ENCODE data around the gene MS4A10. TPM values are rescaled to one million over a fixed set of nuclear protein-coding genes. Genes with fewer than 3 reads are reported as not detected.

Gene MS4A10
- total and polyA plus RNA-seq, 2 experiments from 2014 or later: not detected

DNA sequence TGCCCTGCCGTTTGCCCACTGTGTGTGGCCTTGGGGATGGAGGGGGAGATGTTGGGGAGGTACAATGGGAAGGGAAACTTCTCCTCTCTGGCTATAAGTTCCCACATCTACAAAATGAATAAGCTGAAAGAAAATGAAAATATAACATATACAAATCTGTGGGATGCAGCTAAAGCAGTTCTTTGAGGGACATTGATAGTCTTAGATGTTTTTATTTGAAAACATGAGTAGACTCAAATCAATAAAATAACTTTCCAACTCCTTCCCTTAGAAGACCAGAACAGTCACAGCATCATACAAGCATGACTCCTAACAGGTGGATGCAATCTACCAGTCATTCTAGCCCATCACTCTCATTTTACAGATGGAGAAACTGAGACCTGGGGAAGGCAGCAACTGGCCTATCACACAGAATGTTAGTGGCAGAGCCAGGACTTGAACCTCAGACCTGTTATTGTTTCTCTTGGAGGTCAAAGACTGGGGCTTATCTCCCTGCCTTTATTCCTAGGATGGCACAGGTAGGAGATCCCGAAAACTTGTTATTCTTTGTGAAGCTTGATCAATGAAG is 31.5 kb downstream of the MS4A10 start:
- ATAC-seq: no peak
- H3K4me1 Mint-ChIP-seq: no peaks in the 10 kb centered on the region

More for the DNA sequence above, 31.5 kb downstream of the MS4A10 start:
- Histone ChIP-seq H3K4me2 (no peak overlapping the region), H3K4me1 (ENCODE audit: insufficient read depth) (no peaks in the 10 kb centered on the region), H4K20me1 (replicated peaks; ENCODE audit: insufficient read depth) (no peaks in the 10 kb centered on the region), H3K4me3 (no peak overlapping the region), H3K27me3 (ENCODE audit: insufficient read depth) (no peaks in the 10 kb centered on the region), H3K9me2 (ENCODE audit: insufficient read depth) (no peaks in the 10 kb centered on the region), H3K79me2 (replicated peaks; ENCODE audit: insufficient read depth) (no peaks in the 10 kb centered on the region), H3F3A (replicated peaks; ENCODE audit: low read depth) (no peaks in the 10 kb centered on the region), H3K36me3 (ENCODE audit: insufficient read depth) (no peaks in the 10 kb centered on the region), H3K27ac (ENCODE audit: low read depth) (no peak overlapping the region), H2AFZ (no peak overlapping the region)
- DNase-seq (ENCODE audit: low spot score): no peak
- Mint-ChIP-seq H3K36me3 (ENCODE audit: low read depth) (peaks cover 12% of the 10 kb centered on the region; the same call in 2 of the 3 replicates), H3K4me3 (no peak overlapping the region), H3K27ac (no peak overlapping the region), H3K9me3 (peaks cover 34% of the 10 kb centered on the region), H3K27me3 (ENCODE audit: insufficient read depth, low read depth, poor library complexity) (peaks cover 8% of the 10 kb centered on the region)
- TF ChIP-seq JUNB (IDR thresholded peaks at IDR 0.05; ENCODE audit: unreplicated experiment): no peak
- TF ChIP-seq, protein P1, sequence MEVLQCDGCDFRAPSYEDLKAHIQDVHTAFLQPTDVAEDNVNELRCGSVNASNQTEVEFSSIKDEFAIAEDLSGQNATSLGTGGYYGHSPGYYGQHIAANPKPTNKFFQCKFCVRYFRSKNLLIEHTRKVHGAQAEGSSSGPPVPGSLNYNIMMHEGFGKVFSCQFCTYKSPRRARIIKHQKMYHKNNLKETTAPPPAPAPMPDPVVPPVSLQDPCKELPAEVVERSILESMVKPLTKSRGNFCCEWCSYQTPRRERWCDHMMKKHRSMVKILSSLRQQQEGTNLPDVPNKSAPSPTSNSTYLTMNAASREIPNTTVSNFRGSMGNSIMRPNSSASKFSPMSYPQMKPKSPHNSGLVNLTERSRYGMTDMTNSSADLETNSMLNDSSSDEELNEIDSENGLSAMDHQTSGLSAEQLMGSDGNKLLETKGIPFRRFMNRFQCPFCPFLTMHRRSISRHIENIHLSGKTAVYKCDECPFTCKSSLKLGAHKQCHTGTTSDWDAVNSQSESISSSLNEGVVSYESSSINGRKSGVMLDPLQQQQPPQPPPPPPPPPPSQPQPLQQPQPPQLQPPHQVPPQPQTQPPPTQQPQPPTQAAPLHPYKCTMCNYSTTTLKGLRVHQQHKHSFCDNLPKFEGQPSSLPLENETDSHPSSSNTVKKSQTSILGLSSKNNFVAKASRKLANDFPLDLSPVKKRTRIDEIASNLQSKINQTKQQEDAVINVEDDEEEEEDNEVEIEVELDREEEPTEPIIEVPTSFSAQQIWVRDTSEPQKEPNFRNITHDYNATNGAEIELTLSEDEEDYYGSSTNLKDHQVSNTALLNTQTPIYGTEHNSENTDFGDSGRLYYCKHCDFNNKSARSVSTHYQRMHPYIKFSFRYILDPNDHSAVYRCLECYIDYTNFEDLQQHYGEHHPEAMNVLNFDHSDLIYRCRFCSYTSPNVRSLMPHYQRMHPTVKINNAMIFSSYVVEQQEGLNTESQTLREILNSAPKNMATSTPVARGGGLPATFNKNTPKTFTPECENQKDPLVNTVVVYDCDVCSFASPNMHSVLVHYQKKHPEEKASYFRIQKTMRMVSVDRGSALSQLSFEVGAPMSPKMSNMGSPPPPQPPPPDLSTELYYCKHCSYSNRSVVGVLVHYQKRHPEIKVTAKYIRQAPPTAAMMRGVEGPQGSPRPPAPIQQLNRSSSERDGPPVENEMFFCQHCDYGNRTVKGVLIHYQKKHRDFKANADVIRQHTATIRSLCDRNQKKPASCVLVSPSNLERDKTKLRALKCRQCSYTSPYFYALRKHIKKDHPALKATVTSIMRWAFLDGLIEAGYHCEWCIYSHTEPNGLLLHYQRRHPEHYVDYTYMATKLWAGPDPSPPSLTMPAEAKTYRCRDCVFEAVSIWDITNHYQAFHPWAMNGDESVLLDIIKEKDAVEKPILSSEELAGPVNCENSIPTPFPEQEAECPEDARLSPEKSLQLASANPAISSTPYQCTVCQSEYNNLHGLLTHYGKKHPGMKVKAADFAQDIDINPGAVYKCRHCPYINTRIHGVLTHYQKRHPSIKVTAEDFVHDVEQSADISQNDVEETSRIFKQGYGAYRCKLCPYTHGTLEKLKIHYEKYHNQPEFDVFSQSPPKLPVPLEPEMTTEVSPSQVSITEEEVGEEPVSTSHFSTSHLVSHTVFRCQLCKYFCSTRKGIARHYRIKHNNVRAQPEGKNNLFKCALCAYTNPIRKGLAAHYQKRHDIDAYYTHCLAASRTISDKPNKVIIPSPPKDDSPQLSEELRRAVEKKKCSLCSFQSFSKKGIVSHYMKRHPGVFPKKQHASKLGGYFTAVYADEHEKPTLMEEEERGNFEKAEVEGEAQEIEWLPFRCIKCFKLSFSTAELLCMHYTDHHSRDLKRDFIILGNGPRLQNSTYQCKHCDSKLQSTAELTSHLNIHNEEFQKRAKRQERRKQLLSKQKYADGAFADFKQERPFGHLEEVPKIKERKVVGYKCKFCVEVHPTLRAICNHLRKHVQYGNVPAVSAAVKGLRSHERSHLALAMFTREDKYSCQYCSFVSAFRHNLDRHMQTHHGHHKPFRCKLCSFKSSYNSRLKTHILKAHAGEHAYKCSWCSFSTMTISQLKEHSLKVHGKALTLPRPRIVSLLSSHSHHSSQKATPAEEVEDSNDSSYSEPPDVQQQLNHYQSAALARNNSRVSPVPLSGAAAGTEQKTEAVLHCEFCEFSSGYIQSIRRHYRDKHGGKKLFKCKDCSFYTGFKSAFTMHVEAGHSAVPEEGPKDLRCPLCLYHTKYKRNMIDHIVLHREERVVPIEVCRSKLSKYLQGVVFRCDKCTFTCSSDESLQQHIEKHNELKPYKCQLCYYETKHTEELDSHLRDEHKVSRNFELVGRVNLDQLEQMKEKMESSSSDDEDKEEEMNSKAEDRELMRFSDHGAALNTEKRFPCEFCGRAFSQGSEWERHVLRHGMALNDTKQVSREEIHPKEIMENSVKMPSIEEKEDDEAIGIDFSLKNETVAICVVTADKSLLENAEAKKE (CRISPR knock-in tag; IDR thresholded peaks at IDR 0.05): no peak
- TF ChIP-seq ZNF114 (CRISPR knock-in tag; IDR thresholded peaks at IDR 0.05): no peak
- no peak for TF ChIP-seq POLR2AphosphoS5 (IDR thresholded peaks at IDR 0.05; ENCODE audit: low read depth)
- no peak for TF ChIP-seq NANOG (IDR thresholded peaks at IDR 0.05; ENCODE audit: borderline replicate concordance)
- TF ChIP-seq, protein P2, sequence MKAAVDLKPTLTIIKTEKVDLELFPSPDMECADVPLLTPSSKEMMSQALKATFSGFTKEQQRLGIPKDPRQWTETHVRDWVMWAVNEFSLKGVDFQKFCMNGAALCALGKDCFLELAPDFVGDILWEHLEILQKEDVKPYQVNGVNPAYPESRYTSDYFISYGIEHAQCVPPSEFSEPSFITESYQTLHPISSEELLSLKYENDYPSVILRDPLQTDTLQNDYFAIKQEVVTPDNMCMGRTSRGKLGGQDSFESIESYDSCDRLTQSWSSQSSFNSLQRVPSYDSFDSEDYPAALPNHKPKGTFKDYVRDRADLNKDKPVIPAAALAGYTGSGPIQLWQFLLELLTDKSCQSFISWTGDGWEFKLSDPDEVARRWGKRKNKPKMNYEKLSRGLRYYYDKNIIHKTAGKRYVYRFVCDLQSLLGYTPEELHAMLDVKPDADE (IDR thresholded peaks at IDR 0.05): no peak
- TF ChIP-seq ZNF331 (CRISPR knock-in tag; IDR thresholded peaks at IDR 0.05; ENCODE audit: low read depth): no peak
- TF ChIP-seq EZH2phosphoT487 (IDR thresholded peaks at IDR 0.05; ENCODE audit: unreplicated experiment): no peak
- TF ChIP-seq STAT1 (IDR thresholded peaks at IDR 0.05; ENCODE audit: unreplicated experiment): no peak
- TF ChIP-seq, protein P3, sequence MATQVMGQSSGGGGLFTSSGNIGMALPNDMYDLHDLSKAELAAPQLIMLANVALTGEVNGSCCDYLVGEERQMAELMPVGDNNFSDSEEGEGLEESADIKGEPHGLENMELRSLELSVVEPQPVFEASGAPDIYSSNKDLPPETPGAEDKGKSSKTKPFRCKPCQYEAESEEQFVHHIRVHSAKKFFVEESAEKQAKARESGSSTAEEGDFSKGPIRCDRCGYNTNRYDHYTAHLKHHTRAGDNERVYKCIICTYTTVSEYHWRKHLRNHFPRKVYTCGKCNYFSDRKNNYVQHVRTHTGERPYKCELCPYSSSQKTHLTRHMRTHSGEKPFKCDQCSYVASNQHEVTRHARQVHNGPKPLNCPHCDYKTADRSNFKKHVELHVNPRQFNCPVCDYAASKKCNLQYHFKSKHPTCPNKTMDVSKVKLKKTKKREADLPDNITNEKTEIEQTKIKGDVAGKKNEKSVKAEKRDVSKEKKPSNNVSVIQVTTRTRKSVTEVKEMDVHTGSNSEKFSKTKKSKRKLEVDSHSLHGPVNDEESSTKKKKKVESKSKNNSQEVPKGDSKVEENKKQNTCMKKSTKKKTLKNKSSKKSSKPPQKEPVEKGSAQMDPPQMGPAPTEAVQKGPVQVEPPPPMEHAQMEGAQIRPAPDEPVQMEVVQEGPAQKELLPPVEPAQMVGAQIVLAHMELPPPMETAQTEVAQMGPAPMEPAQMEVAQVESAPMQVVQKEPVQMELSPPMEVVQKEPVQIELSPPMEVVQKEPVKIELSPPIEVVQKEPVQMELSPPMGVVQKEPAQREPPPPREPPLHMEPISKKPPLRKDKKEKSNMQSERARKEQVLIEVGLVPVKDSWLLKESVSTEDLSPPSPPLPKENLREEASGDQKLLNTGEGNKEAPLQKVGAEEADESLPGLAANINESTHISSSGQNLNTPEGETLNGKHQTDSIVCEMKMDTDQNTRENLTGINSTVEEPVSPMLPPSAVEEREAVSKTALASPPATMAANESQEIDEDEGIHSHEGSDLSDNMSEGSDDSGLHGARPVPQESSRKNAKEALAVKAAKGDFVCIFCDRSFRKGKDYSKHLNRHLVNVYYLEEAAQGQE (IDR thresholded peaks at IDR 0.05; ENCODE audit: unreplicated experiment): no peak

Measured in GM23338 (cell line).